DND-41 (cell line): Measurements from ENCODE around the gene VAV3.

Source experiments
- EZH2 ChIP-seq: IDR thresholded peaks from 3 replicates; pipeline ENCODE4 v1.6.1; 2012; ENCODE audit warnings: borderline replicate concordance, low read depth, mild to moderate bottlenecking, moderate library complexity, low read length, inconsistent platforms; ENCODE audit not compliant: severe bottlenecking
- TF ChIP-seq, protein P1 (sequence below): IDR thresholded peaks from 2 replicates; pipeline ENCODE4 v1.5.1; 2012; ENCODE audit warnings: borderline replicate concordance, low read length, moderate library complexity, mild to moderate bottlenecking; ENCODE audit not compliant: poor library complexity, severe bottlenecking; ENCODE audit errors: extremely low read depth

DNA sequence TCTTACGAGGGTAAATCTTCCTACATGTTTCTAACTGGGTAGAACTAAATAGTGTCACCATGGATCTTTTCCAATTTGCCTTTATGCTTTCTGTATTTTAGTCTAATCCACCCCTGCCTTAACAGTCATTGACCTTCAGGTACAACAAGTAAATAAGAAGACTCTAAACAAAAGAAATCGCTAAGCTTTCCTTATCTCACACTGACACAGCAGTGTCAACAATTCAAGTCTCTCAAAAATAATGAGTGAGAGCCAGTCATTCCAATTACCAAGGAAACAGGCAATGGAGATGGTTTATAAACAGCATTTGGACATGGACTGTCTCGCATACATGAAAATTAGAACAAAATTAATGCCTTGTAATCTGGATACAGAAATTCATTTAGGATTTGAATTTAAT is 365.8 kb downstream of the VAV3 start:
- TF ChIP-seq, protein P1, sequence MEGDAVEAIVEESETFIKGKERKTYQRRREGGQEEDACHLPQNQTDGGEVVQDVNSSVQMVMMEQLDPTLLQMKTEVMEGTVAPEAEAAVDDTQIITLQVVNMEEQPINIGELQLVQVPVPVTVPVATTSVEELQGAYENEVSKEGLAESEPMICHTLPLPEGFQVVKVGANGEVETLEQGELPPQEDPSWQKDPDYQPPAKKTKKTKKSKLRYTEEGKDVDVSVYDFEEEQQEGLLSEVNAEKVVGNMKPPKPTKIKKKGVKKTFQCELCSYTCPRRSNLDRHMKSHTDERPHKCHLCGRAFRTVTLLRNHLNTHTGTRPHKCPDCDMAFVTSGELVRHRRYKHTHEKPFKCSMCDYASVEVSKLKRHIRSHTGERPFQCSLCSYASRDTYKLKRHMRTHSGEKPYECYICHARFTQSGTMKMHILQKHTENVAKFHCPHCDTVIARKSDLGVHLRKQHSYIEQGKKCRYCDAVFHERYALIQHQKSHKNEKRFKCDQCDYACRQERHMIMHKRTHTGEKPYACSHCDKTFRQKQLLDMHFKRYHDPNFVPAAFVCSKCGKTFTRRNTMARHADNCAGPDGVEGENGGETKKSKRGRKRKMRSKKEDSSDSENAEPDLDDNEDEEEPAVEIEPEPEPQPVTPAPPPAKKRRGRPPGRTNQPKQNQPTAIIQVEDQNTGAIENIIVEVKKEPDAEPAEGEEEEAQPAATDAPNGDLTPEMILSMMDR = no peak
- no peak for TF ChIP-seq EZH2
